GM15510 (cell line): ENCODE results near the gene CNDP2.

ENCODE experiments used
- POLR2A ChIP-seq: IDR thresholded peaks from 3 replicates; pipeline ENCODE4 v1.6.1; 2011; ENCODE audit warnings: borderline replicate concordance; ENCODE audit not compliant: insufficient read length; ENCODE audit errors: extremely low read depth

CNDP2 gene

GRCh38 chr18:74533666-74534065, 37.5 kb downstream of the CNDP2 start:
- no peak for TF ChIP-seq POLR2A

- no peak for TF ChIP-seq POLR2A
These were observed 38.2 kb downstream of the CNDP2 start, which contains the start of gene CNDP1 for GRCh38 chr18:74534150-74534969. Gene CNDP1, plus strand, starts transcription at chr18:74534500. Its CDS starts 168 bp downstream, at chr18:74534668.

GRCh38 chr18:74534981-74535649, 39.0 kb downstream of the CNDP2 start:
- no peak for TF ChIP-seq POLR2A

- TF ChIP-seq POLR2A = no peak
These were observed 43.1 kb downstream of the CNDP2 start for GRCh38 chr18:74539289-74539688.

- TF ChIP-seq POLR2A = no peak
These were observed 44.7 kb downstream of the CNDP2 start for GRCh38 chr18:74540652-74541421.

- TF ChIP-seq POLR2A = no peak
These were observed 45.8 kb downstream of the CNDP2 start for GRCh38 chr18:74541703-74542555.

- TF ChIP-seq POLR2A = no peak
These were observed 48.7 kb downstream of the CNDP2 start for GRCh38 chr18:74544898-74545297.

- TF ChIP-seq POLR2A = no peak
These were observed 49.8 kb downstream of the CNDP2 start for GRCh38 chr18:74546007-74546406.

- no peak for TF ChIP-seq POLR2A
These were observed 50.8 kb downstream of the CNDP2 start for GRCh38 chr18:74546751-74547530.

- no peak for TF ChIP-seq POLR2A
These were observed 51.7 kb downstream of the CNDP2 start for GRCh38 chr18:74547860-74548259.

- TF ChIP-seq POLR2A = no peak
These were observed 53.5 kb downstream of the CNDP2 start for GRCh38 chr18:74549591-74550104.

- TF ChIP-seq POLR2A = no peak
These were observed 54.7 kb downstream of the CNDP2 start for GRCh38 chr18:74550886-74551285.

- no peak for TF ChIP-seq POLR2A
These were observed 55.3 kb downstream of the CNDP2 start for GRCh38 chr18:74551452-74551851.
